Epithelial cell of esophagus (primary cell): ENCODE measurements around the gene NUP93.

ENCODE experiments used
- DNase-seq: peaks from one replicate; pipeline ENCODE4 v3.0.0; 2010; ENCODE audit warnings: low read depth
- H3K4me3 ChIP-seq: 2 replicates; pipeline ENCODE4 v1.5.1; 2011; ENCODE audit warnings: mild to moderate bottlenecking, low read length, control low read depth
- CTCF ChIP-seq: IDR thresholded peaks from 2 replicates; pipeline ENCODE4 v1.5.1; 2011; ENCODE audit warnings: low read depth, mild to moderate bottlenecking, low read length, control low read depth, inconsistent platforms; ENCODE audit not compliant: insufficient read depth; ENCODE audit errors: missing control alignments

Gene NUP93

GRCh38 chr16:56849690-56850680, 120.1 kb downstream of the NUP93 start:
- no peak for TF ChIP-seq CTCF
- H3K4me3 ChIP-seq = no peak overlapping the region
- no peak for DNase-seq

GRCh38 chr16:56851671-56852400, 121.9 kb downstream of the NUP93 start:
- peak; percentile 41 for TF ChIP-seq CTCF
- no peak for DNase-seq

GRCh38 chr16:56852401-56852730, 122.4 kb downstream of the NUP93 start:
- no peak for TF ChIP-seq CTCF
- DNase-seq = no peak
- no peak overlapping the region for H3K4me3 ChIP-seq

More at GRCh38 chr16:56851671-56852400, 121.9 kb downstream of the NUP93 start:
- H3K4me3 ChIP-seq = no peak overlapping the region

GRCh38 chr16:56852968-56853367, 123.0 kb downstream of the NUP93 start:
- no peak for DNase-seq
- TF ChIP-seq CTCF = no peak
- no peak overlapping the region for H3K4me3 ChIP-seq

GRCh38 chr16:56855201-56855600, 125.3 kb downstream of the NUP93 start:
- no peak for DNase-seq
- TF ChIP-seq CTCF = no peak
- H3K4me3 ChIP-seq = no peak overlapping the region

GRCh38 chr16:56855946-56856345, 126.0 kb downstream of the NUP93 start:
- no peak for TF ChIP-seq CTCF
- H3K4me3 ChIP-seq = no peak overlapping the region
- no peak for DNase-seq
